Gastrocnemius medialis (tissue), 4 donors: ENCODE data around the gene EXOSC10. TPM values are rescaled to one million over a fixed set of nuclear protein-coding genes. Genes with fewer than 3 reads are reported as not detected.

Experiments used
- ATAC-seq, 2 donors: fragments of 150-250 bp; one replicate each; pipeline ENCODE4 v1.9.1; 2016
- DNase-seq, 2 donors: peaks; one replicate each; pipeline ENCODE4 v3.0.0-alpha.2; 2019
- H3K27ac ChIP-seq, 4 donors: fragments of 200-600 bp; sonication (generic); 1 replicate in 1 of 4; 2 replicates in 3 of 4; pipeline ENCODE4 v1.5.1; 2016 to 2018; ENCODE audit warnings: mild to moderate bottlenecking in 2 of 4, moderate library complexity in 1 of 4
- H3K27me3 ChIP-seq, 3 donors: fragments of 200-600 bp; sonication (generic) in 2 of 3; 1 replicate in 1 of 3; 2 replicates in 2 of 3; pipeline versions ENCODE4 v1.5.1 to v1.6.0; 2016 to 2019; ENCODE audit warnings: mild to moderate bottlenecking in 1 of 3, moderate library complexity in 1 of 3
- H3K36me3 ChIP-seq, 2 donors: fragments of 200-600 bp; sonication (generic) in 1 of 2; one replicate each; pipeline ENCODE4 v1.5.1; 2017 to 2018
- H3K4me1 ChIP-seq, 2 donors: fragments of 200-600 bp; sonication (generic) in 1 of 2; one replicate each; pipeline ENCODE4 v1.5.1; 2016 to 2017; ENCODE audit warnings: mild to moderate bottlenecking in 2 of 2
- H3K4me3 ChIP-seq, 4 donors: fragments of 200-600 bp; sonication (generic) in 3 of 4; 1 replicate in 1 of 4; 2 replicates in 3 of 4; pipeline ENCODE4 v1.5.1; 2016 to 2019; ENCODE audit warnings: mild to moderate bottlenecking in 2 of 4
- H3K9me3 ChIP-seq, 3 donors: fragments of 200-600 bp; sonication (generic) in 2 of 3; 1 replicate in 1 of 3; 2 replicates in 2 of 3; pipeline ENCODE4 v1.5.1; 2016 to 2019
- POLR2A ChIP-seq, 2 donors: fragments of 450-650 bp; IDR thresholded peaks; one replicate each; pipeline ENCODE4 v1.6.1; 2017; ENCODE audit warnings: antibody characterized with exemption in 2 of 2, mild to moderate bottlenecking in 2 of 2, moderate library complexity in 2 of 2
- in situ Hi-C, 4 donors: fragments of 200-750 bp; cut with MboI; loops; one replicate each; pipeline versions ENCODE4 v1.15.0 to v1.8.0; 2017; ENCODE audit warnings: low sequenced_read_pairs in 4 of 4
- intact Hi-C: fragments of 100-400 bp; cut with DNase I; formaldehyde crosslinking; loops from one replicate; pipeline ENCODE4 v1.15.1; 2023; ENCODE audit warnings: low total_unique reads
- total RNA-seq, 4 donors: library from RNA; depleted of rRNA; stranded (reverse); fragments of >200 nt; gene quantifications; one replicate each; pipeline versions ENCODE4 v1.1.0 to v1.2.3, GENCODE V29; 2016
- TF ChIP-seq, protein P1 (sequence below), 5 experiments: fragments of 450-650 bp in 3 of 5; fragments of 200-600 bp in 2 of 5; sonication (generic) in 2 of 5; IDR thresholded peaks in 4 of 5; conservative IDR thresholded peaks in 1 of 5; 1 replicate in 4 of 5; 2 replicates in 1 of 5; pipeline ENCODE4 v1.5.1; 2016 to 2019; ENCODE audit warnings: antibody characterized with exemption in 5 of 5, mild to moderate bottlenecking in 3 of 5, moderate library complexity in 3 of 5

EXOSC10 gene
- total RNA-seq, 4 donors from 2014 or later: 26.5 to 44.4 (median 40.3) TPM

DNA sequence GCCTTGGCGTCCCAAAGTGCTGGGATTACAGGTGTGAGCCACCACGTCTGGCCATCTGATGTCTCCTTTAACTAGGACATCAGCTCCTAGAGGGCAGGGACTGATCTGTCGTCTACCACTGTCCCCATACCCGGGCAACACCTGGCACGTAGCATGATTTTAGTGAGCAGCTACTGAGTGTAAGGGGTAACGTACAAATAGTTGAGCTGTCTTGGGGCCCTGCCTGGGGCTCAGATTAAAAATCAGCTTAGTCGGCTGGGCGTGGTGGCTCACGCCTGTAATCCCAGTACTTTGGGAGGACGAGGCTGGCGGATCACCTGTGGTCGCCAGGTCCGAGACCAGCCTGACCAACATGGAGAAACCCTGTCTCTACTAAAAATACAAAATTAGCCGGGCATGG is 41.6 kb downstream of the EXOSC10 start:
- Histone ChIP-seq H3K9me3 (no peaks in the 10 kb centered on the region), H3K27me3 (no peaks in the 10 kb centered on the region), H3K4me1 (peaks cover 18 to 19% of the 10 kb centered on the region in 2 donors), H3K4me3 (no peak overlapping the region), H3K36me3 (peaks cover 0 to 27% of the 10 kb centered on the region in 2 donors), H3K27ac (no peak overlapping the region)
- intact Hi-C loops (no loop called here), in situ Hi-C loops (no loop called here)
- no peak for TF ChIP-seq POLR2A (IDR thresholded peaks at IDR 0.05)
- TF ChIP-seq, protein P1, sequence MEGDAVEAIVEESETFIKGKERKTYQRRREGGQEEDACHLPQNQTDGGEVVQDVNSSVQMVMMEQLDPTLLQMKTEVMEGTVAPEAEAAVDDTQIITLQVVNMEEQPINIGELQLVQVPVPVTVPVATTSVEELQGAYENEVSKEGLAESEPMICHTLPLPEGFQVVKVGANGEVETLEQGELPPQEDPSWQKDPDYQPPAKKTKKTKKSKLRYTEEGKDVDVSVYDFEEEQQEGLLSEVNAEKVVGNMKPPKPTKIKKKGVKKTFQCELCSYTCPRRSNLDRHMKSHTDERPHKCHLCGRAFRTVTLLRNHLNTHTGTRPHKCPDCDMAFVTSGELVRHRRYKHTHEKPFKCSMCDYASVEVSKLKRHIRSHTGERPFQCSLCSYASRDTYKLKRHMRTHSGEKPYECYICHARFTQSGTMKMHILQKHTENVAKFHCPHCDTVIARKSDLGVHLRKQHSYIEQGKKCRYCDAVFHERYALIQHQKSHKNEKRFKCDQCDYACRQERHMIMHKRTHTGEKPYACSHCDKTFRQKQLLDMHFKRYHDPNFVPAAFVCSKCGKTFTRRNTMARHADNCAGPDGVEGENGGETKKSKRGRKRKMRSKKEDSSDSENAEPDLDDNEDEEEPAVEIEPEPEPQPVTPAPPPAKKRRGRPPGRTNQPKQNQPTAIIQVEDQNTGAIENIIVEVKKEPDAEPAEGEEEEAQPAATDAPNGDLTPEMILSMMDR (IDR thresholded peaks at IDR 0.05 in 4 of 5, conservative IDR thresholded peaks at IDR 0.05 in 1 of 5): no peak
- ATAC-seq (no peak), DNase-seq (no peak)

DNA sequence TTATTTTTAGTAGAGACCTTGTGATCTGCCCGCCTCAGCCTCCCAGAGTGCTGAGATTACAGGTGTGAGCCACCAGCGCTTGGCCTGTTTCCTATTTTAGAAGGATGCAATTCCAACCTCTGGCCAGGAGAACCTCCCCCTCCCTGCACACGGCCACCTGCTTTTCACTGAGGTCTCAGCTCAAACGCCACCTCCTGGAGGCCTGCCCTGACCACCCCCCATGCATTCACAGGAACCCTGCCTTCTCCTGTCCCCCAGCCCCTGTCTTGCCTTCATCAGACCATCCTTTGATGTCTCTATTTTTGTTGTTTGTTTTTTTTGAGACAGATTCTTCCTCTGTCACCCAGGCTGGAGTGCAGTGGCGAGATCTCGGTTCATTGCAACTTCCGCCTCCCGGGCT is 42.2 kb downstream of the EXOSC10 start:
- no peak for ATAC-seq
- intact Hi-C loops: no loop called here
- Histone ChIP-seq H3K27me3 (no peaks in the 10 kb centered on the region), H3K4me1 (peaks cover 18 to 19% of the 10 kb centered on the region in 2 donors), H3K27ac (no peak overlapping the region), H3K36me3 (peaks cover 0 to 27% of the 10 kb centered on the region in 2 donors), H3K9me3 (no peaks in the 10 kb centered on the region), H3K4me3 (no peak overlapping the region)
- in situ Hi-C loops: no loop called here
- TF ChIP-seq, protein P1 (IDR thresholded peaks at IDR 0.05 in 4 of 5, conservative IDR thresholded peaks at IDR 0.05 in 1 of 5): no peak
- no peak for TF ChIP-seq POLR2A (IDR thresholded peaks at IDR 0.05)
- DNase-seq: no peak

GRCh38 chr1:11056504-11056903 is 43.2 kb downstream of the EXOSC10 start:
- TF ChIP-seq, protein P1 (IDR thresholded peaks at IDR 0.05 in 4 of 5, conservative IDR thresholded peaks at IDR 0.05 in 1 of 5): no peak
- TF ChIP-seq POLR2A (IDR thresholded peaks at IDR 0.05): no peak
- DNase-seq (no peak), ATAC-seq (no peak)
- no peaks in the 10 kb centered on the region for H3K27me3 ChIP-seq
- in situ Hi-C loops (no loop called here), intact Hi-C loops (no loop called here)
- peaks cover 15 to 19% of the 10 kb centered on the region in 2 donors for H3K4me1 ChIP-seq
- H3K4me3 ChIP-seq: no peak overlapping the region
- no peak overlapping the region for H3K27ac ChIP-seq
- H3K36me3 ChIP-seq: peaks cover 0 to 27% of the 10 kb centered on the region in 2 donors
- no peaks in the 10 kb centered on the region for H3K9me3 ChIP-seq

DNA sequence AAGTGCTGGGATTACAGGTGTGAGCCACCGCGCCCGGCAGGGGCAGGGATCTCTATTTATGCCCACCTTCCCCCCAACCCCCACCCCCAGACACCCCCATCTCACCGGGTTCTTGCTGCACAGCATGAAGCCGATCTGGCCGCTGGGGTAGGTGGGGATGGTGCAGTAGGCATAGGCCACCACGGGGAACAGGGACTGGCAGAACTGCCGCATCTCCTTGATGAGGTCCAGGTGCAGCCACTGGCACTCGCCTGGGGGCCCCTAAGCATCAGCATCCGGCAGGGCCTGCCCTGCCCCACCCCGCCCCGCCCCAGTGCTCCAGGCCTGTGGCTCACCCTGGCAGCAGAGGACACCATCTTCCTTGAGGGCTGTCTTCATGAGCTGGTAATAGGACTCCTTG is 44.0 kb downstream of the EXOSC10 start:
- Histone ChIP-seq H3K4me1 (peaks cover 8 to 12% of the 10 kb centered on the region in 2 donors), H3K9me3 (no peaks in the 10 kb centered on the region), H3K4me3 (no peak overlapping the region), H3K27ac (no peak overlapping the region), H3K27me3 (no peaks in the 10 kb centered on the region), H3K36me3 (peaks cover 0 to 27% of the 10 kb centered on the region in 2 donors)
- TF ChIP-seq POLR2A (IDR thresholded peaks at IDR 0.05): no peak
- TF ChIP-seq, protein P1 (IDR thresholded peaks at IDR 0.05 in 4 of 5, conservative IDR thresholded peaks at IDR 0.05 in 1 of 5): no peak
- no peak for DNase-seq
- intact Hi-C loops: no loop called here
- ATAC-seq: no peak
- in situ Hi-C loops: no loop called here

GRCh38 chr1:11054666-11055065 is 45.0 kb downstream of the EXOSC10 start:
- peaks cover 6 to 10% of the 10 kb centered on the region in 2 donors for H3K4me1 ChIP-seq
- no peak for TF ChIP-seq POLR2A (IDR thresholded peaks at IDR 0.05)
- TF ChIP-seq, protein P1 (IDR thresholded peaks at IDR 0.05 in 4 of 5, conservative IDR thresholded peaks at IDR 0.05 in 1 of 5): no peak
- in situ Hi-C loops: no loop called here
- no peaks in the 10 kb centered on the region for H3K27me3 ChIP-seq
- no peak for DNase-seq
- no peak overlapping the region for H3K4me3 ChIP-seq
- intact Hi-C loops: no loop called here
- ATAC-seq: no peak
- H3K36me3 ChIP-seq: peaks cover 0 to 27% of the 10 kb centered on the region in 2 donors
- no peaks in the 10 kb centered on the region for H3K9me3 ChIP-seq
- H3K27ac ChIP-seq: no peak overlapping the region
